ENCODE data around the gene ATP1A3.

The ATP1A3 gene

DNA sequence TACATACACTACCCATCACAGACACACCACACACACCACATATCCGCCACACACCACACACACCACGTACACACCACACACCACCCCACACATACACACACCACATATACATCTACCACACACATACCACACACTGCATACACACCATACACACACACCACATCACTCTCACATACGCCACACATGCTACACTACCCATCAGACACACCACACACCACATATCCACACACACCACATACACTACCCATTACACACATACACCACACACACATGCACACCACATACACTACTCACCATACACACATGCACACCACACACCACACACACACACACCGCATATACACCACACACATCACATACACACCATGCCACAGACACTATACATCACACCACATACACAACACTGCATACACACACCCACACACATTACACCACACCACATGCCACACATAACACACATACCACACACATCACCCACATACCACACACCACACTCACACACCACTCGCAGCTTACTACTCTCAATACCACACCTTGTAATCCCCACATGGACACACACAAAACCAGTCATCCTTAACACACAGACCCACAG, 75.3 kb downstream of the ATP1A3 start:
- H3K4me3 ChIP-seq (ENCODE audit: low read depth, low read length), result no peak overlapping the region

DNA sequence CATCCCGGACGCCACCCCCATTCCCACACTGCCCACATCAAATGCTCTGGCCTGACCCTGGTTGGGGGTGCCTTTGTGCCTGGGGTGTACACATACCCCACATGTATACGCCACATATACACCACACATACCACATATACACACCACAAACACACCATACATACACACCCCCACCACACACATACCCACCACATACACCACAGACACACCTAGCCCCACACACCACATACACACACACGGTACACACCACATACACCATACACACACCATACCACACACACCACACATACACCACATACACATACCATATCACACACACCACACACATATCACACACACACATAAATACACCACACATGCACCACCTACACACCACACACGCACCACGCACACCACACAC, 75.9 kb downstream of the ATP1A3 start:
- no peak overlapping the region for H3K4me3 ChIP-seq (ENCODE audit: low read depth, low read length)

DNA sequence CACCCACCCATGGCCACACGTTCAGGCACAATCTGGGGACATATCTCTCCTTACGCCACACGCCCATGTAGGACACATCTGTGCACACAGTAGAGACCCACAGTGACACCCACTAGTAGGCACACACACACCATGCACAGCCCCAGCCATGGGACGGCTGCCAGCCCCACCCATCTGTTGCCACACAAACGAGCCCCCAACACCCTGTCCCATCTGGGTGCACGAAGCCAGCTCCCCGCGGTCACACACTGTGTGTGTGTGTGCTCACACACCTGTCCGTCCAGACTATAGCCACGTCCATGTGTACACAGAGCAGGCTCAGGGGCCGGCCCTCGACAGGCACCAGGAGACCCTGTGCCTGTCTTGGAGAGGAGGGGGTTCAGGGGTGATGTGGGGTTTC, 76.4 kb downstream of the ATP1A3 start:
- no peak overlapping the region for H3K4me3 ChIP-seq (ENCODE audit: low read depth, low read length)
